HEK293 (cell line): ENCODE measurements around the gene KIZ.

Experiments
- KLF1 ChIP-seq: fragments of 450-650 bp; formaldehyde crosslinking; IDR thresholded peaks from 2 replicates; pipeline ENCODE4 v1.5.1; 2016; ENCODE audit warnings: missing biosample characterization, missing genetic modification characterization
- KLF9 ChIP-seq: fragments of 450-650 bp; formaldehyde crosslinking; IDR thresholded peaks from 2 replicates; pipeline ENCODE4 v1.5.1; 2016; ENCODE audit warnings: missing biosample characterization, missing genetic modification characterization, low read depth
- MYNN ChIP-seq: fragments of 450-650 bp; formaldehyde crosslinking; IDR thresholded peaks from 2 replicates; pipeline ENCODE4 v1.5.1; 2016; ENCODE audit warnings: missing biosample characterization, missing genetic modification characterization, borderline replicate concordance
- MZF1 ChIP-seq: fragments of 450-650 bp; formaldehyde crosslinking; IDR thresholded peaks from 2 replicates; pipeline ENCODE4 v1.5.1; 2017; ENCODE audit warnings: missing biosample characterization, missing genetic modification characterization, borderline replicate concordance
- SP2 ChIP-seq: fragments of 450-650 bp; formaldehyde crosslinking; IDR thresholded peaks from 2 replicates; pipeline ENCODE4 v1.5.1; 2016; ENCODE audit warnings: missing biosample characterization, missing genetic modification characterization
- ZFP41 ChIP-seq: fragments of 450-650 bp; formaldehyde crosslinking; IDR thresholded peaks from 2 replicates; pipeline ENCODE4 v1.5.1; 2016; ENCODE audit warnings: missing biosample characterization, missing genetic modification characterization, borderline replicate concordance
- ZNF274 ChIP-seq, 2 experiments: fragments of 200-500 bp in 1 of 2; fragments of 450-650 bp in 1 of 2; sonication (Bioruptor generic) in 1 of 2; formaldehyde crosslinking in 1 of 2; IDR thresholded peaks; 2 replicates each; pipeline versions ENCODE4 v1.5.1 to v1.6.1; 2014 to 2016; ENCODE audit warnings: borderline replicate concordance in 1 of 2, inconsistent platforms in 1 of 2, low read length in 1 of 2, missing biosample characterization in 1 of 2, missing genetic modification characterization in 1 of 2
- ZNF561 ChIP-seq: fragments of 450-650 bp; IDR thresholded peaks from 2 replicates; pipeline ENCODE4 v1.5.1; 2018; ENCODE audit warnings: missing biosample characterization, missing genetic modification characterization, borderline replicate concordance
- ZNF777 ChIP-seq: fragments of 450-650 bp; formaldehyde crosslinking; IDR thresholded peaks from 2 replicates; pipeline ENCODE4 v1.5.1; 2017; ENCODE audit warnings: missing biosample characterization, missing genetic modification characterization, borderline replicate concordance
- TF ChIP-seq, protein P1 (sequence below): fragments of 450-650 bp; formaldehyde crosslinking; IDR thresholded peaks from 2 replicates; pipeline ENCODE4 v1.5.1; 2016; ENCODE audit warnings: missing biosample characterization, missing genetic modification characterization

- no peak for TF ChIP-seq MZF1 (tag by site-specific recombination)
- TF ChIP-seq ZNF274 (IDR thresholded peaks at IDR 0.05; ENCODE audit: low read length): no peak
- TF ChIP-seq ZNF274 (tag by site-specific recombination; IDR thresholded peaks at IDR 0.05; ENCODE audit: borderline replicate concordance): no peak
- TF ChIP-seq, protein P1, sequence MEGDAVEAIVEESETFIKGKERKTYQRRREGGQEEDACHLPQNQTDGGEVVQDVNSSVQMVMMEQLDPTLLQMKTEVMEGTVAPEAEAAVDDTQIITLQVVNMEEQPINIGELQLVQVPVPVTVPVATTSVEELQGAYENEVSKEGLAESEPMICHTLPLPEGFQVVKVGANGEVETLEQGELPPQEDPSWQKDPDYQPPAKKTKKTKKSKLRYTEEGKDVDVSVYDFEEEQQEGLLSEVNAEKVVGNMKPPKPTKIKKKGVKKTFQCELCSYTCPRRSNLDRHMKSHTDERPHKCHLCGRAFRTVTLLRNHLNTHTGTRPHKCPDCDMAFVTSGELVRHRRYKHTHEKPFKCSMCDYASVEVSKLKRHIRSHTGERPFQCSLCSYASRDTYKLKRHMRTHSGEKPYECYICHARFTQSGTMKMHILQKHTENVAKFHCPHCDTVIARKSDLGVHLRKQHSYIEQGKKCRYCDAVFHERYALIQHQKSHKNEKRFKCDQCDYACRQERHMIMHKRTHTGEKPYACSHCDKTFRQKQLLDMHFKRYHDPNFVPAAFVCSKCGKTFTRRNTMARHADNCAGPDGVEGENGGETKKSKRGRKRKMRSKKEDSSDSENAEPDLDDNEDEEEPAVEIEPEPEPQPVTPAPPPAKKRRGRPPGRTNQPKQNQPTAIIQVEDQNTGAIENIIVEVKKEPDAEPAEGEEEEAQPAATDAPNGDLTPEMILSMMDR (tag by site-specific recombination): no peak
- TF ChIP-seq ZFP41 (tag by site-specific recombination): no peak
- TF ChIP-seq KLF9 (tag by site-specific recombination): no peak
- no peak for TF ChIP-seq KLF1 (tag by site-specific recombination)
- no peak for TF ChIP-seq MYNN (tag by site-specific recombination)
- no peak for TF ChIP-seq ZNF777
- TF ChIP-seq SP2 (tag by site-specific recombination): no peak
- no peak for TF ChIP-seq ZNF561 (tag by site-specific recombination)
Measured at GRCh38 chr20:21077809-21078345, 48.0 kb upstream of the KIZ start.
